SK-N-SH treated with all-trans-retinoic acid at 6 μM for 48 hours (cell line): ENCODE results near the gene NFASC.

ENCODE experiments used
- ARNTL ChIP-seq: fragments of 450-650 bp; formaldehyde crosslinking; IDR thresholded peaks from 2 replicates; pipeline ENCODE4 v1.5.0; 2020; ENCODE audit warnings: low read depth, mild to moderate bottlenecking, moderate library complexity, borderline replicate concordance
- ZFP3 ChIP-seq: fragments of 250-450 bp; sonication (Bioruptor Pico); IDR thresholded peaks from 2 replicates; pipeline ENCODE4 v1.5.0; 2020; ENCODE audit warnings: mild to moderate bottlenecking, moderate library complexity

- TF ChIP-seq ARNTL (CRISPR knock-in tag) = no peak
- TF ChIP-seq ZFP3 = no peak
These were observed 170.5 kb downstream of the NFASC start for GRCh38 chr1:205041001-205041715.
